ENCODE results near the gene AUTS2.

Gene AUTS2

GRCh38 chr7:70214071-70214470, 615.8 kb downstream of the AUTS2 start:
- no peak overlapping the region for H3K4me3 Mint-ChIP-seq
- no peaks in the 10 kb centered on the region for H3K27me3 Mint-ChIP-seq
- no peak for DNase-seq (ENCODE audit: low spot score in 2 of 2)
- no peaks in the 10 kb centered on the region for H3K36me3 Mint-ChIP-seq (ENCODE audit: insufficient read depth)
- H3K4me1 Mint-ChIP-seq: peaks cover 8% of the 10 kb centered on the region
- H3K9me3 Mint-ChIP-seq: no peaks in the 10 kb centered on the region
- H3K27ac Mint-ChIP-seq (ENCODE audit: low read depth): no peak overlapping the region
- no peak for ATAC-seq (replicated peaks; ENCODE audit: extremely low read depth, poor library complexity, severe bottlenecking)

GRCh38 chr7:70215491-70215890, 617.2 kb downstream of the AUTS2 start:
- ATAC-seq (replicated peaks; ENCODE audit: extremely low read depth, poor library complexity, severe bottlenecking) (no peak), DNase-seq (ENCODE audit: low spot score in 2 of 2) (no peak)
- Mint-ChIP-seq H3K36me3 (ENCODE audit: insufficient read depth) (no peaks in the 10 kb centered on the region), H3K9me3 (no peaks in the 10 kb centered on the region), H3K27me3 (no peaks in the 10 kb centered on the region), H3K4me1 (peaks cover 8% of the 10 kb centered on the region), H3K4me3 (no peak overlapping the region), H3K27ac (ENCODE audit: low read depth) (no peak overlapping the region)

DNA sequence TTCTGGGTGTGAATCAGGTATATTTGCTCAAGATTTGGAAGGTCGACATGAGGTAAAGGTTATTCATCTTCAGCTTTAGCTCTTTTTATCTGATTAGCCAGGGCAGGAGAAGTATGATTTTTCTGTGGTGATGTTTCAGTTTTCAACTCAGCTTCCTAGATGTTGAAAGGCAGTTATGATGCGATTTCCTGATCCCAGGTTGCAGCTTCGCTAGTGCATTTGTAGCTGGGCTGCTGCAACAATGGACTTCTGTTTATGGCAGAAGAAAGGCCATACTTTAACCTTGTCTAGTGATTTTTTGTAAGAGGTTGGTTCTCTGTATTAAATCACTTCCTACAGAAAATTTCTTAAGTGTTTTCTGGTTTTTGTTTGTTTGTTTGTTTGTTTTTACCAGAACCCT, 619.3 kb downstream of the AUTS2 start:
- H3K27me3 Mint-ChIP-seq: no peaks in the 10 kb centered on the region
- no peaks in the 10 kb centered on the region for H3K36me3 Mint-ChIP-seq (ENCODE audit: insufficient read depth)
- no peaks in the 10 kb centered on the region for H3K9me3 Mint-ChIP-seq
- no peak overlapping the region for H3K4me3 Mint-ChIP-seq
- ATAC-seq (replicated peaks; ENCODE audit: extremely low read depth, poor library complexity, severe bottlenecking) (no peak), DNase-seq (ENCODE audit: low spot score in 2 of 2) (no peak)
- peaks cover 8% of the 10 kb centered on the region for H3K4me1 Mint-ChIP-seq
- H3K27ac Mint-ChIP-seq (ENCODE audit: low read depth): no peak overlapping the region

GRCh38 chr7:70218006-70218405, 619.7 kb downstream of the AUTS2 start:
- Mint-ChIP-seq H3K4me3 (no peak overlapping the region), H3K9me3 (no peaks in the 10 kb centered on the region), H3K4me1 (peaks cover 8% of the 10 kb centered on the region), H3K36me3 (ENCODE audit: insufficient read depth) (no peaks in the 10 kb centered on the region), H3K27me3 (no peaks in the 10 kb centered on the region), H3K27ac (ENCODE audit: low read depth) (no peak overlapping the region)
- DNase-seq (ENCODE audit: low spot score in 2 of 2): no peak
- no peak for ATAC-seq (replicated peaks; ENCODE audit: extremely low read depth, poor library complexity, severe bottlenecking)

GRCh38 chr7:70219061-70219460, 620.8 kb downstream of the AUTS2 start:
- no peaks in the 10 kb centered on the region for H3K27me3 Mint-ChIP-seq
- H3K4me3 Mint-ChIP-seq: no peak overlapping the region

DNA sequence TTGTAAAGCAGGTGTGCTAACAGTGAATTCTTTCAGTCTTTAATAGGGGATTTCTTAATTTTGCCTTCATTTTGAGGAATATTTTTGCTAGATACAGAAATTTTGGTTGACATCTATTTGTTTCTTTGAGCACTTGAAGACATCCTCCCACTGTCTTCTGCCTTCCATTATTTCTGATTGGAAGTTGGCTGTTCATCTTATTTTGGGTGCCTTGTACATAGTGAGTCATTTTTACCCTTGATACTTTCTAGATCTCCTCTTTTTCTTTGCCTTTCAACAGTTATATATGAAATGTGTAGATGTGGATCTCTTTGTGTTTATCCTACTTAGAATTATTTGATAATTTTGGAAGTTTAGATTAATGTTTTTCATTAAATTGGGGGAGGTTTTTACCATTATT, 631.0 kb downstream of the AUTS2 start:
- Mint-ChIP-seq H3K4me3 (no peak overlapping the region), H3K9me3 (peaks cover 13% of the 10 kb centered on the region), H3K4me1 (peaks cover under 1% of the 10 kb centered on the region), H3K27me3 (no peaks in the 10 kb centered on the region), H3K27ac (ENCODE audit: low read depth) (no peak overlapping the region), H3K36me3 (ENCODE audit: insufficient read depth) (no peaks in the 10 kb centered on the region)
- ATAC-seq (replicated peaks; ENCODE audit: extremely low read depth, poor library complexity, severe bottlenecking): no peak
- no peak for DNase-seq (ENCODE audit: low spot score in 2 of 2)

More at GRCh38 chr7:70219061-70219460, 620.8 kb downstream of the AUTS2 start:
- no peak overlapping the region for H3K27ac Mint-ChIP-seq (ENCODE audit: low read depth)
- no peak for DNase-seq (ENCODE audit: low spot score in 2 of 2)
- no peaks in the 10 kb centered on the region for H3K36me3 Mint-ChIP-seq (ENCODE audit: insufficient read depth)
- ATAC-seq (replicated peaks; ENCODE audit: extremely low read depth, poor library complexity, severe bottlenecking): no peak
- peaks cover 8% of the 10 kb centered on the region for H3K4me1 Mint-ChIP-seq
- H3K9me3 Mint-ChIP-seq: no peaks in the 10 kb centered on the region

DNA sequence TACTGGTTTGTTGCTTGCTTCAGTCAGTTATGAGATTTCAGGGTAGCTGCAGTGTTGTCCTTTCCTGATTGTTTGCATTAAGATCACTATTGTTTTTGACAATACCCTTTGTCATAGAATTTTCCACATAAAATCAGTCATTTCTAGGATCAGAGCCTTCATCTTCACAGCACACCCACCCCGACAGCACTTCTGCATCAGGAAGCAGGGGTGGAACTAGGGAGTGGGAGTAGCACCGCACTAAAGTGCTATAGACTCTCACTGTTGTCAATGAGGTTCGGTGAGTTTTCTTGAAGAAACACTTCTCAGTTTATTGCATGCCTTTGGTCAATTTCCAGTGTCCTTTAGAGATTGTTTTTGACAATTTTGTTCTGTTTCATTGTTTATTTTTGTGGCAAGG, 632.5 kb downstream of the AUTS2 start:
- H3K4me3 Mint-ChIP-seq: no peak overlapping the region
- no peaks in the 10 kb centered on the region for H3K36me3 Mint-ChIP-seq (ENCODE audit: insufficient read depth)
- H3K4me1 Mint-ChIP-seq: peaks cover 5% of the 10 kb centered on the region
- DNase-seq (ENCODE audit: low spot score in 2 of 2) (no peak), ATAC-seq (replicated peaks; ENCODE audit: extremely low read depth, poor library complexity, severe bottlenecking) (no peak)
- H3K27ac Mint-ChIP-seq (ENCODE audit: low read depth): no peak overlapping the region
- H3K9me3 Mint-ChIP-seq: peaks cover 13% of the 10 kb centered on the region
- no peaks in the 10 kb centered on the region for H3K27me3 Mint-ChIP-seq

GRCh38 chr7:70233776-70234175, 635.5 kb downstream of the AUTS2 start:
- no peaks in the 10 kb centered on the region for H3K27me3 Mint-ChIP-seq
- no peak for DNase-seq (ENCODE audit: low spot score in 2 of 2)

DNA sequence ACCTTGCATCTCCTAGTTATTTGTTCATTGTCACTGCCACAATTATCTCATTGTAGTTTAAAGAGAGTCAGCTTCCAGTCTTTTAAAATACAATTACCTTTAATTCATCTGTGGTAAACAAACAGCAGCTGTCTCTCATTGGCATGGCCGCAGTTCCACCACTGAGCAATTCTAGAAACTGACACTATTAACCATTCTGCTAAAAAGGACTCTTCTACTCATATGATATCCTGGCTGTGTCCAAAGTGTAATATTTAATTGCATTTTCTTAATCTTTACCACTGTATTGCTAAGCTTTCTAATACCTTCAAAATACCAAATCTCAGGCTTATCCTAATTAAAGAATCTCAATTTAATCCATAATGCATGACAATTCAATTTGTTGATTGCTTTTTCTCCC, 639.0 kb downstream of the AUTS2 start:
- H3K4me3 Mint-ChIP-seq: no peak overlapping the region
- no peaks in the 10 kb centered on the region for H3K9me3 Mint-ChIP-seq
- peaks cover 12% of the 10 kb centered on the region for H3K4me1 Mint-ChIP-seq
- H3K27me3 Mint-ChIP-seq: no peaks in the 10 kb centered on the region
- DNase-seq (ENCODE audit: low spot score in 2 of 2): no peak
- no peak for ATAC-seq (replicated peaks; ENCODE audit: extremely low read depth, poor library complexity, severe bottlenecking)
- H3K27ac Mint-ChIP-seq (ENCODE audit: low read depth): no peak overlapping the region
- H3K36me3 Mint-ChIP-seq (ENCODE audit: insufficient read depth): no peaks in the 10 kb centered on the region

More at GRCh38 chr7:70233776-70234175, 635.5 kb downstream of the AUTS2 start:
- Mint-ChIP-seq H3K36me3 (ENCODE audit: insufficient read depth) (no peaks in the 10 kb centered on the region), H3K4me1 (peaks cover 12% of the 10 kb centered on the region), H3K4me3 (no peak overlapping the region), H3K9me3 (peaks cover 13% of the 10 kb centered on the region), H3K27ac (ENCODE audit: low read depth) (no peak overlapping the region)
- ATAC-seq (replicated peaks; ENCODE audit: extremely low read depth, poor library complexity, severe bottlenecking): no peak

DNA sequence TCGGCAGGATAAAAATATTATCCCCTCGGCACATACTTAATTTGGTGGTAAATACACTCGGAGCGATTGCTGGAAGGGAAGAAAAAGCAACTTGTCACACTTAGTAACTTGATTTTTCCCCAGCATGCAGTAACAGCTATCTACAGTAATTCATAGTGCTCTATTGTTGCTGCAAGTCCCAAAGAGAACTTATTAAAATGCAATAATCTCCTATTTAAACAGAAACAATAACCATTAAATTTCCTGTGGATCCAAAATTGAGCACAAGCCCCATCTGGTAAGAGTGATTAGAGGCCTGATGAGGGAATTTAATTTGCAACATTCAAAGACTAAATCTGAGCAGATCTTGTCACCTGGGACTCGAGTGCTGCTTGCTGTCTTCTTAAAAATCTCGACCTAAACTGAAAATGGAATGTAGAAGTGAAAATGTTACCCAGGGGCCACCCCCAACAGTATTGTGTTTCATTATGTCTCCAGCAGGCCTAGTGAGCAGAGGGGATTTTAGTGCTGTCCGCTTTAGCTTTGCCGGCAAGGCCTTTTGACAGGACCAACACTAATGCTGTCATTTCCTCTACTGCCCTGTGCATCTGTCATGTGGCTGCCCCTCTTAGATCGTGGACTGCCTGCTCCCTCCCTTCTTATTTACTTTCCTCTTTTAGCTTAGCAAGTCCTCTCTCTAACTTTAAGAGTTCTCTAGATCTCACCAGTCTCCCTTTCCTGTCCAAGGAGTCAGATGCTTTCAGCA, 639.7 kb downstream of the AUTS2 start:
- no peak for ATAC-seq (replicated peaks; ENCODE audit: extremely low read depth, poor library complexity, severe bottlenecking)
- no peaks in the 10 kb centered on the region for H3K27me3 Mint-ChIP-seq
- no peak overlapping the region for H3K27ac Mint-ChIP-seq (ENCODE audit: low read depth)
- H3K4me3 Mint-ChIP-seq: no peak overlapping the region
- no peak for DNase-seq (ENCODE audit: low spot score in 2 of 2)
- H3K36me3 Mint-ChIP-seq (ENCODE audit: insufficient read depth): no peaks in the 10 kb centered on the region
- H3K9me3 Mint-ChIP-seq: no peaks in the 10 kb centered on the region
- H3K4me1 Mint-ChIP-seq: peaks cover 12% of the 10 kb centered on the region

- Mint-ChIP-seq H3K9me3 (no peaks in the 10 kb centered on the region), H3K4me1 (peaks cover 6% of the 10 kb centered on the region)
These were observed 641.6 kb downstream of the AUTS2 start for GRCh38 chr7:70239918-70240317.

GRCh38 chr7:70240873-70241272, 642.6 kb downstream of the AUTS2 start:
- Mint-ChIP-seq H3K36me3 (ENCODE audit: insufficient read depth) (no peaks in the 10 kb centered on the region), H3K27me3 (no peaks in the 10 kb centered on the region), H3K4me3 (no peak overlapping the region), H3K4me1 (peaks cover 6% of the 10 kb centered on the region), H3K27ac (ENCODE audit: low read depth) (no peak overlapping the region), H3K9me3 (no peaks in the 10 kb centered on the region)
- DNase-seq (ENCODE audit: low spot score in 2 of 2) (no peak), ATAC-seq (replicated peaks; ENCODE audit: extremely low read depth, poor library complexity, severe bottlenecking) (no peak)

More at GRCh38 chr7:70239918-70240317, 641.6 kb downstream of the AUTS2 start:
- ATAC-seq (replicated peaks; ENCODE audit: extremely low read depth, poor library complexity, severe bottlenecking) (no peak), DNase-seq (ENCODE audit: low spot score in 2 of 2) (no peak)
- Mint-ChIP-seq H3K27me3 (no peaks in the 10 kb centered on the region), H3K36me3 (ENCODE audit: insufficient read depth) (no peaks in the 10 kb centered on the region), H3K27ac (ENCODE audit: low read depth) (no peak overlapping the region), H3K4me3 (no peak overlapping the region)

DNA sequence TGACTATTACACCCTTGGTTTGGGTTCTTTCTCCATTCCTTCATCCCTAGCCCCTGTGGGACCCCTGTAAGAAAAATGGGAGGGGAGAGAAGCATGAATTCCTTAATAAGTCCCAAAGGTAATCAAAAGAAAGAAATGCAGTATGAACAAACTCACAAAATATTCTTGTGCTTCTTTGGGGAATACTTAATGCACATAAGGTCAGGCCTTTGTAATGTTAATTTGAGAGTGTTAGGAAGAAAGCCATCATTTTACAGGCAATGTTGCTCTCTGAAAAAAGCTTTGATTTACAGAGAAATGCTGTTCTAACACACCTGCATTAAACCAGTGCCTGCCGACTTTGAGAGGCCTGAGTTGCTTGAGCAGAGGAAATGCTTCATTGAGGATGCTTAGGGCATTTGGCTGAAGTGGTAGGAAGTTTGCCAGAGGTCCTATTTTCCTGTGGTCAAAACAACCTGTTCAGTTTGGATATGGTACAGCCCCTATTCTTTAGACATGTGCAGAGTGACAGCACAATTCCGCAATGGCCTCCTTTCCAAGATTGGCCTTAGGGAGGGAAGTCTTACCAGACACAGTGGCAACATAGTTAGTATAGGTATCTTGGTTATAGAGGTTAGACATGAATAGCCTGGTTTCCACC, 643.4 kb downstream of the AUTS2 start:
- DNase-seq (ENCODE audit: low spot score in 2 of 2) (no peak), ATAC-seq (replicated peaks; ENCODE audit: extremely low read depth, poor library complexity, severe bottlenecking) (no peak)
- no peaks in the 10 kb centered on the region for H3K36me3 Mint-ChIP-seq (ENCODE audit: insufficient read depth)
- no peaks in the 10 kb centered on the region for H3K9me3 Mint-ChIP-seq
- no peaks in the 10 kb centered on the region for H3K27me3 Mint-ChIP-seq
- H3K27ac Mint-ChIP-seq (ENCODE audit: low read depth): no peak overlapping the region
- H3K4me1 Mint-ChIP-seq: peaks cover 6% of the 10 kb centered on the region
- no peak overlapping the region for H3K4me3 Mint-ChIP-seq
